NB4 (cell line): ENCODE data around the gene MAN2A1.

ENCODE experiments used
- CTCF ChIP-seq: IDR thresholded peaks from one replicate; pipeline ENCODE4 v1.5.1; 2012; ENCODE audit warnings: low read depth, low read length
- MYC ChIP-seq: IDR thresholded peaks from 2 replicates; pipeline ENCODE4 v1.6.1; 2011; ENCODE audit warnings: low read depth, low read length
- POLR2A ChIP-seq: IDR thresholded peaks from 2 replicates; pipeline ENCODE4 v1.6.1; 2011; ENCODE audit warnings: mild to moderate bottlenecking; ENCODE audit not compliant: insufficient read length; ENCODE audit errors: extremely low read depth

GRCh38 chr5:109767997-109768396 lies 78.3 kb downstream of the MAN2A1 start:
- TF ChIP-seq CTCF, result no peak
- no peak for TF ChIP-seq POLR2A
- no peak for TF ChIP-seq MYC
